HCT116 (cell line): Measurements from ENCODE around the gene VPS35L. TPM values are rescaled to one million over a fixed set of nuclear protein-coding genes. Genes with fewer than 3 reads are reported as not detected.
A peak's percentile ranks its signal among the peaks of the same experiment; 100 is the strongest.

Experiments used
- ATAC-seq: fragments of 200-7000 bp; cut with Tn5 transposase; 2 replicates; pipeline ENCODE4 v1.9.1; 2020; ENCODE audit warnings: mild to moderate bottlenecking, moderate library complexity
- BruUV-seq: library from RNA; stranded (reverse); fragments of 400-500 nt; replicated peaks from 2 replicates; lab custom pipeline; 2021; lab: Mats Ljungman, UMichigan
- CTCF ChIA-PET: fragments of 300-600 bp; sonication (Branson Sonifier 250); formaldehyde crosslinking; loops from one replicate; lab custom pipeline; 2021; ENCODE audit warnings: antibody characterized with exemption; lab: Charles Lee
- POLR2A ChIA-PET: fragments of 300-600, 350-600 bp; sonication (Branson Sonifier 250); formaldehyde crosslinking; loops from one replicate; lab custom pipeline; 2021; ENCODE audit warnings: antibody characterized with exemption; lab: Charles Lee
- RAD21 ChIA-PET, 2 experiments: fragments of 300-600 bp; sonication (Branson Sonifier 250); formaldehyde crosslinking; loops; one replicate each; lab custom pipeline; 2023; ENCODE audit warnings: low total read pairs in 2 of 2; ENCODE audit not compliant: uncharacterized antibody in 2 of 2, unreplicated experiment in 2 of 2, low non-redundant PET in 1 of 2; lab: Charles Lee
- DNase-seq: peaks from one replicate; pipeline ENCODE4 v3.0.0-alpha.2; 2010; ENCODE audit warnings: low read depth, low spot score
- H2AFZ ChIP-seq: fragments of 200-600 bp; shearing (Covaris generic), sonication (generic); 2 replicates; pipeline ENCODE4 v1.6.1; 2017; ENCODE audit warnings: low read depth, mixed run types, mixed read lengths, antibody characterized with exemption, low read length; ENCODE audit not compliant: poor library complexity, severe bottlenecking
- H3K27ac ChIP-seq: 2 replicates; pipeline ENCODE4 v1.5.1; 2012; ENCODE audit warnings: low read depth, low read length
- H3K27me3 ChIP-seq: fragments of 200-600 bp; sonication (generic); 2 replicates; pipeline ENCODE4 v1.6.1; 2016; ENCODE audit warnings: mixed run types, low read length, mixed read lengths; ENCODE audit not compliant: insufficient read depth
- H3K36me3 ChIP-seq, 2 experiments: fragments of 200-500 bp in 1 of 2; fragments of 200-600 bp in 1 of 2; sonication (Bioruptor generic) in 1 of 2; sonication (generic) in 1 of 2; 2 replicates each; pipeline versions ENCODE4 v1.5.1 to v1.6.1; 2014 to 2016; ENCODE audit warnings: low read length in 2 of 2, inconsistent platforms in 1 of 2, mixed read lengths in 1 of 2, mixed run types in 1 of 2; ENCODE audit not compliant: insufficient read depth in 2 of 2, control insufficient read depth in 1 of 2
- H3K4me1 ChIP-seq, 2 experiments: fragments of 200-600 bp in 1 of 2; sonication (generic) in 1 of 2; 2 replicates each; pipeline versions ENCODE4 v1.5.1 to v1.6.1; 2012 to 2017; ENCODE audit warnings: low read length in 2 of 2, inconsistent platforms in 1 of 2, mild to moderate bottlenecking in 1 of 2, mixed read lengths in 1 of 2, mixed run types in 1 of 2, moderate library complexity in 1 of 2; ENCODE audit not compliant: insufficient read depth in 2 of 2, control insufficient read depth in 1 of 2
- H3K4me2 ChIP-seq: fragments of 200-600 bp; sonication (generic); 2 replicates; pipeline ENCODE4 v1.6.1; 2017; ENCODE audit warnings: mixed run types, low read length, mixed read lengths
- H3K4me3 ChIP-seq, 2 experiments: fragments of 200-600 bp in 1 of 2; sonication (generic) in 1 of 2; replicated peaks in 1 of 2; 2 replicates each; pipeline ENCODE4 v1.5.1; 2011 to 2016; ENCODE audit warnings: low read length in 2 of 2, control low read depth in 1 of 2, low read depth in 1 of 2, mild to moderate bottlenecking in 1 of 2, mixed read lengths in 1 of 2, mixed run types in 1 of 2
- H3K79me2 ChIP-seq: fragments of 200-600 bp; sonication (generic); 2 replicates; pipeline ENCODE4 v1.6.1; 2017; ENCODE audit warnings: mild to moderate bottlenecking, mixed run types, low read length, moderate library complexity, mixed read lengths; ENCODE audit not compliant: insufficient read depth
- H3K9ac ChIP-seq: fragments of 200-600 bp; sonication (generic); 2 replicates; pipeline ENCODE4 v1.6.1; 2016; ENCODE audit warnings: low read length, mixed read lengths
- H3K9me2 ChIP-seq: fragments of 200-600 bp; sonication (generic), shearing (Covaris generic); 2 replicates; pipeline ENCODE4 v1.6.1; 2017; ENCODE audit warnings: mixed run types, mild to moderate bottlenecking, moderate library complexity; ENCODE audit not compliant: insufficient read depth
- H3K9me3 ChIP-seq, 2 experiments: fragments of 200-500 bp in 1 of 2; fragments of 200-600 bp in 1 of 2; sonication (Bioruptor generic) in 1 of 2; sonication (generic) in 1 of 2; 2 replicates each; pipeline ENCODE4 v1.6.1; 2014 to 2017; ENCODE audit warnings: low read length in 2 of 2, mixed read lengths in 2 of 2, inconsistent platforms in 1 of 2, low read depth in 1 of 2, mild to moderate bottlenecking in 1 of 2, mixed run types in 1 of 2, moderate library complexity in 1 of 2; ENCODE audit not compliant: control insufficient read depth in 1 of 2, insufficient read depth in 1 of 2
- H4K20me1 ChIP-seq: fragments of 200-600 bp; sonication (generic), shearing (Covaris generic); 2 replicates; pipeline ENCODE4 v1.6.1; 2017; ENCODE audit warnings: mixed run types, mild to moderate bottlenecking, moderate library complexity; ENCODE audit not compliant: insufficient read depth
- CBX3 ChIP-seq: IDR thresholded peaks from 2 replicates; pipeline ENCODE4 v1.6.1; 2012; ENCODE audit warnings: low read depth
- CEBPB ChIP-seq: IDR thresholded peaks from 2 replicates; pipeline ENCODE4 v1.6.1; 2012; ENCODE audit warnings: low read depth
- ELF1 ChIP-seq: IDR thresholded peaks from 2 replicates; pipeline ENCODE4 v1.6.1; 2012; ENCODE audit warnings: low read depth, borderline replicate concordance
- EZH2 ChIP-seq: fragments of 200-600 bp; sonication (generic); IDR thresholded peaks from 2 replicates; pipeline ENCODE4 v1.6.1; 2017; ENCODE audit warnings: antibody characterized with exemption, mixed run types
- JUND ChIP-seq: IDR thresholded peaks from 2 replicates; pipeline ENCODE4 v1.6.1; 2012
- RAD21 ChIP-seq: IDR thresholded peaks from 2 replicates; pipeline ENCODE4 v1.6.1; 2012; ENCODE audit warnings: low read depth, mild to moderate bottlenecking
- SP1 ChIP-seq: IDR thresholded peaks from 2 replicates; pipeline ENCODE4 v1.6.1; 2012; ENCODE audit warnings: low read depth
- ZFX ChIP-seq: fragments of 450-650 bp; IDR thresholded peaks from 2 replicates; pipeline ENCODE4 v1.6.1; 2017
- ZNF274 ChIP-seq: fragments of 200-500 bp; sonication (Bioruptor generic); IDR thresholded peaks from 2 replicates; pipeline ENCODE4 v1.6.1; 2014; ENCODE audit warnings: mild to moderate bottlenecking, low read depth, low read length, inconsistent platforms
- intact Hi-C: fragments of 100-400 bp; cut with micrococcal nuclease; formaldehyde crosslinking; loops from 2 replicates; pipeline ENCODE4 v1.10.0; 2022
- total RNA-seq: library from RNA; stranded (reverse); gene quantifications from one replicate; pipeline ENCODE4 v1.2.1, GENCODE V29; 2021; ENCODE audit not compliant: unreplicated experiment
- TF ChIP-seq, protein P1 (sequence below): IDR thresholded peaks from 2 replicates; pipeline ENCODE4 v1.6.1; 2012; ENCODE audit warnings: low read depth
- TF ChIP-seq, protein P2 (sequence below): IDR thresholded peaks from 2 replicates; pipeline ENCODE4 v1.6.1; 2011; ENCODE audit warnings: mild to moderate bottlenecking, low read length, moderate library complexity; ENCODE audit not compliant: insufficient replicate concordance; ENCODE audit errors: extremely low read depth
- TF ChIP-seq, protein P3 (sequence below): IDR thresholded peaks from 2 replicates; pipeline ENCODE4 v1.6.1; 2012
- TF ChIP-seq, protein P4 (sequence below), 3 experiments: fragments of 200-600 bp in 1 of 3; sonication (generic) in 1 of 3; IDR thresholded peaks in 2 of 3; conservative IDR thresholded peaks in 1 of 3; 2 replicates each; pipeline ENCODE4 v1.5.1; 2012 to 2017; ENCODE audit warnings: low read depth in 2 of 3, low read length in 2 of 3, antibody characterized with exemption in 1 of 3, borderline replicate concordance in 1 of 3, control low read depth in 1 of 3, mild to moderate bottlenecking in 1 of 3, mixed read lengths in 1 of 3, mixed run types in 1 of 3, moderate library complexity in 1 of 3; ENCODE audit not compliant: insufficient read depth in 1 of 3

Gene VPS35L
- total RNA-seq, 1 experiment from 2014 or later, result 21.4 TPM

DNA sequence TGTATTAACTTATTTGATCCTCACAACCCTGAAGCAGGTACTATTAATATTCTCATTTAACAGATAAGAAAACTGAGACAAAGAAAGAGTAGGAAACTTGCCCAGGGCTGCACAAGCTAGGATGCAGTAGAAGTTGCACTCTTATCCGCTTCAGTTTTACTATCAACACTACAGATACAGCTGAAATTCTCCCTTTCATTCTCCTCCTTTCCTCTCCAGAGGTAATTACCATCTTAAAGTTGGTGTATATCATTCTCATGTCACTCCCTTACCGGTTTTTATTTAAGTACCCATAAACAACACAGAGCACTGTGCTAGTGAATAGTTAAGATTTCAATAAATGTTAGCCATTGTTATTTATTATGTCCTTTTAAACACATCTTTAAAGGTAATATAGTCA is 37.1 kb upstream of the VPS35L start:
- no TSS peak for BruUV-seq
- CTCF ChIA-PET, result no interaction called here

DNA sequence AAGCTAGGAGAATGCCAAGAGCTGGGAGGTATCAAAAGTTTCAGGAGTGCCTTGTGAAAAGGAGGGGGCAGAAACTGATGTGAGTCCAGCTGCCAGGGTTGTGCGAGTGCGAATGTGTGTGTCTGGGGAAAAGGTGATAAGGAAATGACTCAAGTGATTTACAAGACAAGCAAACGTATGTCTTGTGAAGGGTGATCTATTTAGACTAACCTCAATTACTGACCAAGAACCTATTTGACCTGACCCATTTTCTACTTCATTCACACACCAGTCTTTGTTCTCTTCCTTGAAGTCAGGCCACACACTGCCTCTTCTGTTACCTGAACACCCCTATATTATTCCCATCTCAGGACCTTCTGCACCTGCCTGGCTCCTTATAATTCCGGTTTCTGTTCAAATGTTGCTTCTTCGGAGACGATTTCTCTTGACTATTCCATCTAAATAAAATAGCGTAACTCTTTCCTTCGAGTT is 34.6 kb upstream of the VPS35L start:
- Histone ChIP-seq H3K79me2 (peaks cover 53% of the 10 kb centered on the region), H4K20me1 (no peaks in the 10 kb centered on the region), H3K4me3 (peak overlapping the region; percentile 65 to 87), H3K27ac (peak overlapping the region; percentile 84), H3K9me3 (no peaks in the 10 kb centered on the region), H3K27me3 (no peaks in the 10 kb centered on the region), H3K36me3 (peaks cover 7 to 9% of the 10 kb centered on the region in 2 experiments; a peak in 3 of 4 replicates), H3K9me2 (no peaks in the 10 kb centered on the region), H3K9ac (peak overlapping the region; percentile 74), H3K4me1 (peaks cover 17 to 48% of the 10 kb centered on the region in 2 experiments), H3K4me2 (peak overlapping the region; percentile 74), H2AFZ (no peak overlapping the region)
- ATAC-seq, result no peak
- CTCF ChIA-PET, result interaction anchor here (1.1 kb wide), 1 partner anchor 435 kb away, joined by 3 read pairs; no protein-coding TSS in a partner anchor
- intact Hi-C loops, result loop anchor here (5.0 kb wide), 1 partner anchor 104 kb away; the partner anchor contains the start of gene TMC5
- TSS peak; percentile 57 for BruUV-seq
- DNase-seq, result no peak
- POLR2A ChIA-PET, result interaction anchor here (1.4 kb wide), 1 partner anchor 27 kb away, joined by 3 read pairs; no protein-coding TSS in a partner anchor
- RAD21 ChIA-PET, result no interaction called here
- no peak for TF ChIP-seq ZNF274
- TF ChIP-seq ZFX, result no peak
- TF ChIP-seq CBX3, result no peak
- TF ChIP-seq EZH2, result no peak
- no peak for TF ChIP-seq JUND
- no peak for TF ChIP-seq SP1
- no peak for TF ChIP-seq RAD21
- TF ChIP-seq, protein P1, sequence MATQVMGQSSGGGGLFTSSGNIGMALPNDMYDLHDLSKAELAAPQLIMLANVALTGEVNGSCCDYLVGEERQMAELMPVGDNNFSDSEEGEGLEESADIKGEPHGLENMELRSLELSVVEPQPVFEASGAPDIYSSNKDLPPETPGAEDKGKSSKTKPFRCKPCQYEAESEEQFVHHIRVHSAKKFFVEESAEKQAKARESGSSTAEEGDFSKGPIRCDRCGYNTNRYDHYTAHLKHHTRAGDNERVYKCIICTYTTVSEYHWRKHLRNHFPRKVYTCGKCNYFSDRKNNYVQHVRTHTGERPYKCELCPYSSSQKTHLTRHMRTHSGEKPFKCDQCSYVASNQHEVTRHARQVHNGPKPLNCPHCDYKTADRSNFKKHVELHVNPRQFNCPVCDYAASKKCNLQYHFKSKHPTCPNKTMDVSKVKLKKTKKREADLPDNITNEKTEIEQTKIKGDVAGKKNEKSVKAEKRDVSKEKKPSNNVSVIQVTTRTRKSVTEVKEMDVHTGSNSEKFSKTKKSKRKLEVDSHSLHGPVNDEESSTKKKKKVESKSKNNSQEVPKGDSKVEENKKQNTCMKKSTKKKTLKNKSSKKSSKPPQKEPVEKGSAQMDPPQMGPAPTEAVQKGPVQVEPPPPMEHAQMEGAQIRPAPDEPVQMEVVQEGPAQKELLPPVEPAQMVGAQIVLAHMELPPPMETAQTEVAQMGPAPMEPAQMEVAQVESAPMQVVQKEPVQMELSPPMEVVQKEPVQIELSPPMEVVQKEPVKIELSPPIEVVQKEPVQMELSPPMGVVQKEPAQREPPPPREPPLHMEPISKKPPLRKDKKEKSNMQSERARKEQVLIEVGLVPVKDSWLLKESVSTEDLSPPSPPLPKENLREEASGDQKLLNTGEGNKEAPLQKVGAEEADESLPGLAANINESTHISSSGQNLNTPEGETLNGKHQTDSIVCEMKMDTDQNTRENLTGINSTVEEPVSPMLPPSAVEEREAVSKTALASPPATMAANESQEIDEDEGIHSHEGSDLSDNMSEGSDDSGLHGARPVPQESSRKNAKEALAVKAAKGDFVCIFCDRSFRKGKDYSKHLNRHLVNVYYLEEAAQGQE, result no peak
- TF ChIP-seq, protein P2, sequence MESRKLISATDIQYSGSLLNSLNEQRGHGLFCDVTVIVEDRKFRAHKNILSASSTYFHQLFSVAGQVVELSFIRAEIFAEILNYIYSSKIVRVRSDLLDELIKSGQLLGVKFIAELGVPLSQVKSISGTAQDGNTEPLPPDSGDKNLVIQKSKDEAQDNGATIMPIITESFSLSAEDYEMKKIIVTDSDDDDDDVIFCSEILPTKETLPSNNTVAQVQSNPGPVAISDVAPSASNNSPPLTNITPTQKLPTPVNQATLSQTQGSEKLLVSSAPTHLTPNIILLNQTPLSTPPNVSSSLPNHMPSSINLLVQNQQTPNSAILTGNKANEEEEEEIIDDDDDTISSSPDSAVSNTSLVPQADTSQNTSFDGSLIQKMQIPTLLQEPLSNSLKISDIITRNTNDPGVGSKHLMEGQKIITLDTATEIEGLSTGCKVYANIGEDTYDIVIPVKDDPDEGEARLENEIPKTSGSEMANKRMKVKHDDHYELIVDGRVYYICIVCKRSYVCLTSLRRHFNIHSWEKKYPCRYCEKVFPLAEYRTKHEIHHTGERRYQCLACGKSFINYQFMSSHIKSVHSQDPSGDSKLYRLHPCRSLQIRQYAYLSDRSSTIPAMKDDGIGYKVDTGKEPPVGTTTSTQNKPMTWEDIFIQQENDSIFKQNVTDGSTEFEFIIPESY, result no peak
- TF ChIP-seq, protein P3, sequence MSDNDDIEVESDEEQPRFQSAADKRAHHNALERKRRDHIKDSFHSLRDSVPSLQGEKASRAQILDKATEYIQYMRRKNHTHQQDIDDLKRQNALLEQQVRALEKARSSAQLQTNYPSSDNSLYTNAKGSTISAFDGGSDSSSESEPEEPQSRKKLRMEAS, result no peak
- TF ChIP-seq, protein P4, sequence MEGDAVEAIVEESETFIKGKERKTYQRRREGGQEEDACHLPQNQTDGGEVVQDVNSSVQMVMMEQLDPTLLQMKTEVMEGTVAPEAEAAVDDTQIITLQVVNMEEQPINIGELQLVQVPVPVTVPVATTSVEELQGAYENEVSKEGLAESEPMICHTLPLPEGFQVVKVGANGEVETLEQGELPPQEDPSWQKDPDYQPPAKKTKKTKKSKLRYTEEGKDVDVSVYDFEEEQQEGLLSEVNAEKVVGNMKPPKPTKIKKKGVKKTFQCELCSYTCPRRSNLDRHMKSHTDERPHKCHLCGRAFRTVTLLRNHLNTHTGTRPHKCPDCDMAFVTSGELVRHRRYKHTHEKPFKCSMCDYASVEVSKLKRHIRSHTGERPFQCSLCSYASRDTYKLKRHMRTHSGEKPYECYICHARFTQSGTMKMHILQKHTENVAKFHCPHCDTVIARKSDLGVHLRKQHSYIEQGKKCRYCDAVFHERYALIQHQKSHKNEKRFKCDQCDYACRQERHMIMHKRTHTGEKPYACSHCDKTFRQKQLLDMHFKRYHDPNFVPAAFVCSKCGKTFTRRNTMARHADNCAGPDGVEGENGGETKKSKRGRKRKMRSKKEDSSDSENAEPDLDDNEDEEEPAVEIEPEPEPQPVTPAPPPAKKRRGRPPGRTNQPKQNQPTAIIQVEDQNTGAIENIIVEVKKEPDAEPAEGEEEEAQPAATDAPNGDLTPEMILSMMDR (IDR thresholded peaks at IDR 0.05 in 2 of 3, conservative IDR thresholded peaks at IDR 0.05 in 1 of 3; ENCODE audit: borderline replicate concordance in 1 of 3, insufficient read depth in 1 of 3, low read depth in 2 of 3, low read length in 2 of 3), result no peak

More for the DNA sequence above, 37.1 kb upstream of the VPS35L start:
- no peaks in the 10 kb centered on the region for H4K20me1 ChIP-seq
- no peak for DNase-seq
- peaks cover 31% of the 10 kb centered on the region for H3K79me2 ChIP-seq
- H3K36me3 ChIP-seq, result peaks cover 16 to 17% of the 10 kb centered on the region in 2 experiments; a peak in 3 of 4 replicates
- no peak overlapping the region for H3K27ac ChIP-seq
- H3K4me1 ChIP-seq, result peaks cover 17 to 35% of the 10 kb centered on the region in 2 experiments
- no peak overlapping the region for H3K4me2 ChIP-seq
- no peaks in the 10 kb centered on the region for H3K9me2 ChIP-seq
- RAD21 ChIA-PET, result no interaction called here
- H3K27me3 ChIP-seq, result no peaks in the 10 kb centered on the region
- no peak overlapping the region for H2AFZ ChIP-seq
- no peak overlapping the region for H3K9ac ChIP-seq
- no peaks in the 10 kb centered on the region for H3K9me3 ChIP-seq
- no peak overlapping the region for H3K4me3 ChIP-seq
- no peak for ATAC-seq
- intact Hi-C loops, result no loop called here
- POLR2A ChIA-PET, result no interaction called here
- TF ChIP-seq ZFX (no peak), CEBPB (no peak), ELF1 (no peak)
